WTC11 (cell line): ENCODE data around the gene ABHD11.

Experiments
- CBFB ChIP-seq: sonication (generic); formaldehyde crosslinking; IDR thresholded peaks from 2 replicates; pipeline ENCODE4 v1.8.1; 2022; ENCODE audit warnings: mild to moderate bottlenecking, low read depth, missing genetic modification reagents
- JUN ChIP-seq: sonication (generic); formaldehyde crosslinking; IDR thresholded peaks from 2 replicates; pipeline ENCODE4 v1.8.0; 2023; ENCODE audit warnings: mild to moderate bottlenecking, missing genetic modification reagents
- TCF7 ChIP-seq: sonication (generic); formaldehyde crosslinking; IDR thresholded peaks from 2 replicates; pipeline ENCODE4 v1.8.0; 2022; ENCODE audit warnings: mild to moderate bottlenecking, low read depth, missing genetic modification reagents, moderate library complexity
- ZNF121 ChIP-seq: sonication (generic); formaldehyde crosslinking; IDR thresholded peaks from 2 replicates; pipeline ENCODE4 v1.8.0; 2023; ENCODE audit warnings: missing genetic modification reagents
- TF ChIP-seq, protein P1 (sequence below): sonication (generic); formaldehyde crosslinking; IDR thresholded peaks from 2 replicates; pipeline ENCODE4 v1.8.1; 2023; ENCODE audit warnings: mild to moderate bottlenecking, missing genetic modification reagents
- TF ChIP-seq, protein P2 (sequence below): fragments of 200-600 bp; IDR thresholded peaks from 2 replicates; pipeline ENCODE4 v1.8.0; 2022; ENCODE audit warnings: antibody characterized with exemption
- TF ChIP-seq, protein P3 (sequence below): sonication (generic); formaldehyde crosslinking; conservative IDR thresholded peaks from 2 replicates; pipeline ENCODE4 v1.8.1; 2022; ENCODE audit warnings: mild to moderate bottlenecking, missing genetic modification reagents
- TF ChIP-seq, protein P4 (sequence below): sonication (generic); formaldehyde crosslinking; conservative IDR thresholded peaks from 2 replicates; pipeline ENCODE4 v1.8.1; 2023; ENCODE audit warnings: mild to moderate bottlenecking, low read depth, missing genetic modification reagents, moderate library complexity
- TF ChIP-seq, protein P5 (sequence below): sonication (generic); formaldehyde crosslinking; IDR thresholded peaks from 2 replicates; pipeline ENCODE4 v1.8.1; 2022; ENCODE audit warnings: low read depth, missing genetic modification reagents, borderline replicate concordance

DNA sequence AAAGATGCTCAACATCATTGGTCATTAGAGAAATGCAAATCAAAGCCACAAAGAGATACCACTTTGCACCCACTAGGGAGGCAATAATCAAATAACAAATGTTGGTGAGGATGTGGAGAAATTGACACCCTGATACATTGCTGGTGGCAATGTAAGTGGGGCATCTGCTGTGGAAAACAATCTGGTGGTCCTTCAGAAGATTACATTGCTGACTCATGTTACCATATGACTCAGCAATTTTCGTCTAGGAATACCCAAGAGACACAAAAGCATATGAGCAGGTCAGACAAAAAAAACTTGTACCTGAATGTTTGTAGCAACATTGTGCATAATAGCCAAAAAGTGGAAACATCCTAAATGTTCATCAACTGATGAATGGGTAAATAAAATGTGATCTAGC is 36.3 kb upstream of the ABHD11 start:
- TF ChIP-seq, protein P1, sequence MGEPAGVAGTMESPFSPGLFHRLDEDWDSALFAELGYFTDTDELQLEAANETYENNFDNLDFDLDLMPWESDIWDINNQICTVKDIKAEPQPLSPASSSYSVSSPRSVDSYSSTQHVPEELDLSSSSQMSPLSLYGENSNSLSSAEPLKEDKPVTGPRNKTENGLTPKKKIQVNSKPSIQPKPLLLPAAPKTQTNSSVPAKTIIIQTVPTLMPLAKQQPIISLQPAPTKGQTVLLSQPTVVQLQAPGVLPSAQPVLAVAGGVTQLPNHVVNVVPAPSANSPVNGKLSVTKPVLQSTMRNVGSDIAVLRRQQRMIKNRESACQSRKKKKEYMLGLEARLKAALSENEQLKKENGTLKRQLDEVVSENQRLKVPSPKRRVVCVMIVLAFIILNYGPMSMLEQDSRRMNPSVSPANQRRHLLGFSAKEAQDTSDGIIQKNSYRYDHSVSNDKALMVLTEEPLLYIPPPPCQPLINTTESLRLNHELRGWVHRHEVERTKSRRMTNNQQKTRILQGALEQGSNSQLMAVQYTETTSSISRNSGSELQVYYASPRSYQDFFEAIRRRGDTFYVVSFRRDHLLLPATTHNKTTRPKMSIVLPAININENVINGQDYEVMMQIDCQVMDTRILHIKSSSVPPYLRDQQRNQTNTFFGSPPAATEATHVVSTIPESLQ (CRISPR knock-in tag) = no peak
- TF ChIP-seq, protein P2, sequence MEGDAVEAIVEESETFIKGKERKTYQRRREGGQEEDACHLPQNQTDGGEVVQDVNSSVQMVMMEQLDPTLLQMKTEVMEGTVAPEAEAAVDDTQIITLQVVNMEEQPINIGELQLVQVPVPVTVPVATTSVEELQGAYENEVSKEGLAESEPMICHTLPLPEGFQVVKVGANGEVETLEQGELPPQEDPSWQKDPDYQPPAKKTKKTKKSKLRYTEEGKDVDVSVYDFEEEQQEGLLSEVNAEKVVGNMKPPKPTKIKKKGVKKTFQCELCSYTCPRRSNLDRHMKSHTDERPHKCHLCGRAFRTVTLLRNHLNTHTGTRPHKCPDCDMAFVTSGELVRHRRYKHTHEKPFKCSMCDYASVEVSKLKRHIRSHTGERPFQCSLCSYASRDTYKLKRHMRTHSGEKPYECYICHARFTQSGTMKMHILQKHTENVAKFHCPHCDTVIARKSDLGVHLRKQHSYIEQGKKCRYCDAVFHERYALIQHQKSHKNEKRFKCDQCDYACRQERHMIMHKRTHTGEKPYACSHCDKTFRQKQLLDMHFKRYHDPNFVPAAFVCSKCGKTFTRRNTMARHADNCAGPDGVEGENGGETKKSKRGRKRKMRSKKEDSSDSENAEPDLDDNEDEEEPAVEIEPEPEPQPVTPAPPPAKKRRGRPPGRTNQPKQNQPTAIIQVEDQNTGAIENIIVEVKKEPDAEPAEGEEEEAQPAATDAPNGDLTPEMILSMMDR = no peak
- TF ChIP-seq ZNF121 (no peak), TCF7 (CRISPR knock-in tag) (no peak), CBFB (no peak), JUN (no peak)
- TF ChIP-seq, protein P3, sequence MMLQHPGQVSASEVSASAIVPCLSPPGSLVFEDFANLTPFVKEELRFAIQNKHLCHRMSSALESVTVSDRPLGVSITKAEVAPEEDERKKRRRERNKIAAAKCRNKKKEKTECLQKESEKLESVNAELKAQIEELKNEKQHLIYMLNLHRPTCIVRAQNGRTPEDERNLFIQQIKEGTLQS (CRISPR knock-in tag) = no peak
- TF ChIP-seq, protein P4, sequence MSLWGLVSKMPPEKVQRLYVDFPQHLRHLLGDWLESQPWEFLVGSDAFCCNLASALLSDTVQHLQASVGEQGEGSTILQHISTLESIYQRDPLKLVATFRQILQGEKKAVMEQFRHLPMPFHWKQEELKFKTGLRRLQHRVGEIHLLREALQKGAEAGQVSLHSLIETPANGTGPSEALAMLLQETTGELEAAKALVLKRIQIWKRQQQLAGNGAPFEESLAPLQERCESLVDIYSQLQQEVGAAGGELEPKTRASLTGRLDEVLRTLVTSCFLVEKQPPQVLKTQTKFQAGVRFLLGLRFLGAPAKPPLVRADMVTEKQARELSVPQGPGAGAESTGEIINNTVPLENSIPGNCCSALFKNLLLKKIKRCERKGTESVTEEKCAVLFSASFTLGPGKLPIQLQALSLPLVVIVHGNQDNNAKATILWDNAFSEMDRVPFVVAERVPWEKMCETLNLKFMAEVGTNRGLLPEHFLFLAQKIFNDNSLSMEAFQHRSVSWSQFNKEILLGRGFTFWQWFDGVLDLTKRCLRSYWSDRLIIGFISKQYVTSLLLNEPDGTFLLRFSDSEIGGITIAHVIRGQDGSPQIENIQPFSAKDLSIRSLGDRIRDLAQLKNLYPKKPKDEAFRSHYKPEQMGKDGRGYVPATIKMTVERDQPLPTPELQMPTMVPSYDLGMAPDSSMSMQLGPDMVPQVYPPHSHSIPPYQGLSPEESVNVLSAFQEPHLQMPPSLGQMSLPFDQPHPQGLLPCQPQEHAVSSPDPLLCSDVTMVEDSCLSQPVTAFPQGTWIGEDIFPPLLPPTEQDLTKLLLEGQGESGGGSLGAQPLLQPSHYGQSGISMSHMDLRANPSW (CRISPR knock-in tag) = no peak
- TF ChIP-seq, protein P5, sequence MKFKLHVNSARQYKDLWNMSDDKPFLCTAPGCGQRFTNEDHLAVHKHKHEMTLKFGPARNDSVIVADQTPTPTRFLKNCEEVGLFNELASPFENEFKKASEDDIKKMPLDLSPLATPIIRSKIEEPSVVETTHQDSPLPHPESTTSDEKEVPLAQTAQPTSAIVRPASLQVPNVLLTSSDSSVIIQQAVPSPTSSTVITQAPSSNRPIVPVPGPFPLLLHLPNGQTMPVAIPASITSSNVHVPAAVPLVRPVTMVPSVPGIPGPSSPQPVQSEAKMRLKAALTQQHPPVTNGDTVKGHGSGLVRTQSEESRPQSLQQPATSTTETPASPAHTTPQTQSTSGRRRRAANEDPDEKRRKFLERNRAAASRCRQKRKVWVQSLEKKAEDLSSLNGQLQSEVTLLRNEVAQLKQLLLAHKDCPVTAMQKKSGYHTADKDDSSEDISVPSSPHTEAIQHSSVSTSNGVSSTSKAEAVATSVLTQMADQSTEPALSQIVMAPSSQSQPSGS (CRISPR knock-in tag) = no peak
